PC-9 (cell line): ENCODE data around the gene RPS4Y2.

Experiments
- CTCF ChIP-seq: fragments of 200-600 bp; sonication (generic); conservative IDR thresholded peaks from 2 replicates; pipeline ENCODE4 v1.6.1; 2017; ENCODE audit warnings: mixed run types, antibody characterized with exemption, mild to moderate bottlenecking, moderate library complexity
- EZH2 ChIP-seq: fragments of 200-600 bp; sonication (generic); IDR thresholded peaks from 2 replicates; pipeline ENCODE4 v1.8.0; 2017; ENCODE audit warnings: antibody characterized with exemption, low read depth

DNA sequence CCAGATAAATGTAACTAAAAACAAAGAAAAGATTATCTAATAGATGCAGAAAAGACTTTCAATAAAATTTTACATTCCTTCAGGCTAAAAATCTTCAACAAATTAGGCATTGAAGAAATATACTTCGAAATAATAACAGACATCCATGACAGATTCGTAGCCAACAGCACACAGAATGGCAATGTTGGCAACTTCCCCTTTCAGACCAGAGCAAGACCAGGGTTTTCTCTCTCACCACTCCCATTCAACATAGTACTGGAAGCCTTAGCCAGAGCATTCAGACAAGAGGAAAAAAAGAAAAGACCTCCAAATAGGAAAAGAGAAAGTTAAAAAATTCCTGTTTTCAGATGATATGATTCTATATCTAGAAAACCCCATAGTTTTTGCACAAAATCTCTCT lies 61.2 kb downstream of the RPS4Y2 start:
- TF ChIP-seq CTCF (no peak), EZH2 (no peak)
